ENCODE results near the gene OR6B3.
"Not testable (repeated sequence)": the region's sequence is repeated elsewhere in the genome, so short reads cannot be mapped to it uniquely, and the experiment has no call there.

The OR6B3 gene

DNA sequence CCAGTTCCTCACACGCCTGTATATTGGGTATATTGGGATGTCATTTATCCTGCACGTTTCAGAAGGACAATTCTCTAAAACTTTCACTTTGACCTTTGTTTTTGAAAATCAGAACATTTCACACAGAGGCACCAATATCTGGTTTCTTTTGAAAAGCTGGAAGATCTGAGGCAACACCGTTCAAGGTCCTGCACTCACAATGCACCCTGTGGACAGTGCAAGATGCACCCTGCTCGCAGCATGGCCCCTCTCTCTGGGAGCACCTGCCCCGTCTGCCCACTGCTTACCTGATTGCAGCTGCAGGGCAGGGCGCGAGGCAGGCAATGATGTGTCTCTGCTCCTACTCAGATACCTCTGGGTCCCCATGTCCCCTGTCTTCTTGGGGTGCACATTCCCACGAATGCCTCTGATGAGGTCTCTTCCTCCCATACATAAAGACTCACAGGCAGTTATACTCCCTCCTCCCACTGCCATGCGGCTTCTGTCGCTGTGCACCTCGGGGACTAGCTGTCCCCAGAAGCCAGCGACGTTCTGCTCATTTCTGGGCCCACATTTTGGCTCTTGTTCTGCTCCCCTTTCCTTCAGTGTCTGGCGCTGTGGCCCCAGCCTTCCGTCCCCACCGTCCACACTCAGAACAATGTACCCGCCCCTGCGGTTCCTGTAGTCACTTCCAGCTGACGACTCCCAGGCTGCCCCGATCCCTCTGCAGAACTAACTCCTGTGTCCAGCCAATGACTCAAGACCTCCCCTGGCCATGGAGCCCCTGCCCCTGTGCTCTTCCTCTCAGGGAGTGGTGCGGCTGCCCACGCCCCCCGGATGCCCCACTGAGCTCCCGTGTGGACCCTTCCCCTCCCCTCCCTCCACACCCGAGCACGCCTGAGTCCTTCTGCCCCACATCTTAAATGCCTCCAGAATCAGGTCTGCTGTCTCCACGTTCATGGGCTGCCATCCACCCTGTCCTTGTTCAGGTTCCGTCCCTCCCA, at the start of gene OR6B3:
OR6B3 (minus strand) TSS at position 349 of the 983 bp plus-strand sequence.
- no peak for DNase-seq

DNA sequence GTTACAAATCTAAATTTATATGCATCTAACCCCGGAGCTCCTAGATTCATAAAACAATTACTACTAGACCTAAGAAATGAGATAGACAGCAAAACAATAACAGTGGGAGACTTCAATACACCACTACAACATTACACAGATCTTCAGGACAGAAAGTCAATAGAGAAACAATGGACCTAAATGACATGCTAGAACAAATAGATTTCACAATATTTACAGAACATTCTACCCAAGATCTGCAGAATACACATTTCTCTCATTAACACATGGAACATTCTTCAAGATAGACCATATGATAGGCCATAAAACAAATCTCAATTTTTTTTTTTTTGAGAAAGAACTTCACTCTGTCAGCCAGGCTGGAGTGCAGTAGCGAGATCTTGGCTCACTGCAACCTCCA, 45.0 kb upstream of the OR6B3 start:
- no peak for DNase-seq

DNA sequence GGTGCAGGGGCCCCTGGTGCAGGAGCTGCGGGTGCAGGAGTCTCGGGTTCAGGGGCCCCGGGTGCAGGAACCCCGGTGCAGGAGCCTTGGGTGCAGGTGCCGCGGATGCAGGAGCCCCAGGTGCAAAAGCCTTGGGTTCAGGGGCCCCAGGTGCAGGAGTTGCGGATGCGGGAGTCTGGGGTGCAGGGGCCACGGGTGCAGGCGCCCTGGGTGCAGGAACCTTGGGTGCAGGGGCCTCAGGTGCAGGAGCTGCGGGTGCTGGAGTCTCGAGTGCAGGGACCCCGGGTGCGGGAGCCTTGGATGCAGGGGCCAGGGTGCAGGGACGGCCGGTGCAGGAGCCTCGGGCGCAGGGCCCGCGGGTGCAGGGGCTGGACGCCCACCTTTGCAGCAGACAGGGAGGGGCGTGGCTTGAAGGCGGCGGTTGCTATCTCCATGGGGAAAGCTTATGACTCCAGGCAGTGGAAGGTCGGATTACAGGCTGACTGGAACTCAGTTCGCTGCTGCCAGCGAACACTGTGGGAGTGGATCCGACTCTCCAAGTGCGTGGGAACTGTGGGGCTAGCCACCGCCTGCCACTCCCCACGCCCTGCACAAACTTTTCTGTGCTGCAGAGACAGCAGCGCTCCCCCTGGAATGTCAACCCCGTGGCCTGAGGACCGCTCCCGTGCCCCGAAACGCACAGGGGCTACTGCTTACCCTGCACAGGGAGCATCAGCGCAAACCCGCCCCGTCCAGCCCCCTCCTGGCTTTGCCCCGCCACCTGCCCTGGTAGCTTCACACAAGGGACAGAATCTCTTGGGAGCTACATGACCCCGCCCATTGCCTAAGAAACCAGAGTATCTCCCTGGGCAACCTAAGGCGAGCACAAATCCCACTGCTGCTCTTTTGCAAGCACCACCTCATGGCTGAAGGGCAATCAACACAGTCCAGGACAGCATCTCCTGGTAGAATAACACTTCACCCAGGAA, 42.5 kb upstream of the OR6B3 start:
- DNase-seq = no peak

DNA sequence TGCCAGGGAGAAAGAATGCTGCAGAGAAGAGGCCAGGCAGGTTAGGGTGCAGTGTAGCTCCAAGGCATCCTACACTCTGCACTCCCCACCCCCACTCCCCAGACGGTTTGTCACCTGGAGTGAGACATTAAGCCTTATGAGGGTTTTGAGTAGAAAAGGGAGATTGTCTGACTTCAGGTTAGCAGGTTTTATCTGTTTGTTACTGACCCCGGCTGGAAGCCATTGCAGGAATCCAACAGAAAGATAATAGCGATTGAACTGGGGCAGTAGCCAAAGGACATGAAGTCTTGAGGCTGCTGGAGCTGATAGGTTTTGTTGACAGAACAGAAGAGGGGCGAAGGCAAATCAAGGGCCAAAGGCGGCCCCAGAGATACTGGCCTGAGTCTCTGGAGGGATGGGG, 36.0 kb upstream of the OR6B3 start:
- no peak for DNase-seq

DNA sequence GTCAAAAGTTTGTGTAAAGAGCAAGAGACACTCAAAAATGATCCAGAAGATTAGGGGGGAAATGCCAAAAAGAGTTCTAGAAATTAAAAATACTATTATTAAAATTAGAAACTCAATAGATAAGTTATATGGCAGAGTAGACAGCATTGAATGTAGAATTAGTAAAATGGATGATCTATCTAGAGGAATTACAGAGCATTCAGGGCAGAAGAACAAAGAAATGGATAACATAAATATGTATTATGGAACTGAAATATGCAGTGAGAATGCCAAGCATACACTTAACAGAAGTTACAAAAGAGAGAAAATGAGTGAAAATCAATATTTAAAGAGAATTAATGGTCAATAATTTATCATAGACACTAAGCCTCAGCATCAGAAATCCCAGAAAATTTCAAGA, 33.2 kb upstream of the OR6B3 start:
- no peak for DNase-seq

DNA sequence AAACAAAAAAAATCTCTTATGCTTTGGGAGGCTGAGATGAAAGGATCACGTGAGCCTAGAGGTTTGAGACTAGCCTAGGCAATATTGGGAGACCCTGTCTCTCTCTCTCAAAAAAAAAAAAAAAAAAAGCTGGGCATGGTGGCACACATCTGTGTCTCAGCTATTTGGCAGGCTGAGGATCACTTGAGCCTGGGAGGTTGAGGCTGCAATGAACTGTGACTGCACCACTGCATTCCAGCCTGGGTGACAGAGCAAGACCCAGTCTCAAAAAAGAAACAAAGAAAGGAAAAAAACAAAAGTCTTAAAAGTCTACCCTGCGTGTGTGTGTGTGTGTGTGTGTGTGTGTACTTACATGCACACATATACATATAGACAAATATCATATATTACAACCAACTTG, 25.3 kb upstream of the OR6B3 start:
- DNase-seq = no peak

DNA sequence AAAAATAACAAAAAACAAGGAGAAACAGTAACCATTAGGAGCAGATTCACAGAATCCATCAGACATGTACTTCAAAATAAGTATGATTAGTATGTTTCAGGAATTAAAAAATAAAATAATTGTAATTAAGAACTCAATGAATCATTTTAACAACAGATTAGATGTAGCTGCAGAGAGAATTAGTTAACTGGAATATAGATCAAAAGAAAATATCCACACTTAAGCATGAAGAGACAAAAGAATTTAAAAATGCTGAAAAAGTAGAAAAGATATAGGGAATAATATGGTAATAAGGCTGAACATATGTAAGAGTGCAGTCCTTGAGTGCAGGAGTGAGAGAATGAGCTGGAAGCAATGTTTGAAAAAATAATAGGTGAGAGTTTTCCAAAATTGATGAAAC, 24.1 kb upstream of the OR6B3 start:
- DNase-seq = no peak

DNA sequence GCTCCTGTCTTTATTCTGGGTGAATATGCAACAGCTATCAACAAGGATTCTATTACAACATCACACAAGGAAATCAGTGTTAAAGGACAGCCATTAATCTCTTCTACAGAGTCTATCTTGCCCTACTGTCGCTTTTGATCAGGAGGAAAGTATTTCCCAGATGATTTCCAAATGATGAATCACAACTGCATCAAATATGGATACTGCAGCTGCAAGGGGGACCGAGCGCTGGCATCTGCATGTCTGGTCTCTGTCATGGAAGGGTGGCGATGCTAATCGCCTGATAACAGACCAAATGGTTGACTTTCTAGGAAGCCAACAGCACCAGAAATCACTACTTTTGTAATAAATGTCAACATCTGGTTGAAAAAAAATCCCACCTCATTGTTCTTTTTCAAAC, 21.2 kb upstream of the OR6B3 start:
- DNase-seq = no peak

DNA sequence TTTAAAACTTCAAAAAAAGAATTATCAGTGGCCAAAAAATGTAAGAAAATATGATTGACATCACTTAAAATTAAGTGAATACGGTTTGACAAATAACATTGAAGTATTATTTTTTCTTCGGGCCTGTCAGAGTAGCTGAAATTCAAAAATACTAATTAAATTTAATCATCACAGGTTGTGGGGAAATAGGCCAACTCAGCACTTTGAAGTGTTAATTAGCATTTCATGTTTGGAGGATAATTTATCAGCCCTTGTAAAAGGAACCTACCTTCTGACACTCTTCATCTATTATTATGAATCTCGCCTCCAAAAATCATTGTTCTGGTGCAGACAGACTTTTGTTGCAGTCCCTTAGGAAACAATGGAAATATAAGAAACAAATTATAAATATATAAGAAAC, 17.6 kb upstream of the OR6B3 start:
- no peak for DNase-seq

DNA sequence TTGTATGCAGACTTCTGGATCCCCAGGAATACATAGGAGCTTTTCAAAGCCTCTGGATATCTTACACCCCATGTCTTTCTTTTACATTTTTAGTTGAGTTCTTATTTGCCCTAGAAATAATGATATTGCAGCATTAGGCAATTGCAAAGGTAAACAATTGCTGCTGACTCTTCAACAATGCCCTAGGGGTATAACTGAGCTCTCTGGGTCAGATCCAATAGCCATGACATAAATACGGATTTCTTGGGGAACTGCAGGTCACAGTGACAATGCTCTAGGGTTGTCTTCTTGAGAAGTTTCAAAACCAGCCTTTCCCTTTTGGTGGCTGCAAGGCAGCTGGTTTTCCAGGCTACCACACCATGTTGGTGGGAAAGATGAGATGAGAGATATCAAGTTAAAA, 16.5 kb upstream of the OR6B3 start:
- DNase-seq = no peak

DNA sequence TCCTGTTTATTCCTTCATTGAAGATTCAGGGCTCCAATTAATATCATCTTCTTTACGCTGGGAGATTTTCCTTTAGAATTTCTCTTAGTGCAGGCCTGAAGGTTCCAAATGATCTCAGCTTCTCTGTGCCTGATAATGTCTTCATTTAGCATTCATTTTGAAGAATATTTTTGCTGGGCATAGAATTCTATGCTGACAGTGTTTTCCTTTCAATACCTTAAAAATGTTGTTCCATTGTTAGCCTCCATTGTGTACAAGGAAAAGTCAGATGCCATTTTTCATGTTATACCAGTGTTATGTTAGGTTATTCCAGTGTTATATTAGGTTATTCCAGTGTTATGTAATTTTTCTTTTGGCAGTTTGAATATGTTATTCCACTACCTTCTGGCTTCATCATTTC, 14.9 kb upstream of the OR6B3 start:
- DNase-seq = no peak

DNA sequence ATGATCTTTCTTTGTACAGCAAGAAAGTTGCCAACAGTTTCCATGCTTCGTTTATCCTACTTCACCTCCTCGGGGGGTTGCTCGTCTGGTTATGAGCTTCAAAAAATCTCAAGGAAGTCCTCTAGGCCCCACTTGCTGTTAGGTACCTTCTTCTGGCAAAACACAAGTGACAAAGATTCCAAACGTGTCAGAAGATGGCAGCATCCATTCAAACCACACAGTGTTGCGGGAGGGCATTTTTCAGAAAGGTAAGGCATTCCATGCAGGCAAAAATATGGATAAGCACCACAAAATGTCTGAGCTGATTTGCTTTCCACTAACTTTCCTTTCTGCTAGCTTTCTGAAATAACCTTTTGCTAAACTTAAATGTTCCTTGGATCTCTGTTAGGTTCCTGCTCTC, 13.2 kb upstream of the OR6B3 start:
- DNase-seq = no peak

DNA sequence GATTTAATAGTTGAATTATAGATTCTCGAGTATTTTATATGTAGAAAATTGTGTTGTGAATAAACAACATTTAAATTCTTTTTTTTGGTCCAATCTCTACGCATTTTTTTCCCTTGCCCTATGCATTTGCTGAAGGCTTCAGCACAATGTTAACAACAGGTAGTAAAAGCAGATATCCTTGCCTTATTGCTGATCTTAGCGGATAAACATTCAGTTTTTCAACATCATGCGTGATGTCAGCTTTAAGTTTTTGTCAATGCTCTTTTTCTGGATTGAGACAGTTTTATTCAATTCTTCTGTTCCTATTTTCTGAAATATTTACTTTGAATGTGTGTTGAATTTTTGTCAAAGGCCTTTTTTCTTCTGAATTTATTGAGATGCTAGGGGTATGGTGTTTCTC, 11.6 kb upstream of the OR6B3 start:
- DNase-seq = no peak

DNA sequence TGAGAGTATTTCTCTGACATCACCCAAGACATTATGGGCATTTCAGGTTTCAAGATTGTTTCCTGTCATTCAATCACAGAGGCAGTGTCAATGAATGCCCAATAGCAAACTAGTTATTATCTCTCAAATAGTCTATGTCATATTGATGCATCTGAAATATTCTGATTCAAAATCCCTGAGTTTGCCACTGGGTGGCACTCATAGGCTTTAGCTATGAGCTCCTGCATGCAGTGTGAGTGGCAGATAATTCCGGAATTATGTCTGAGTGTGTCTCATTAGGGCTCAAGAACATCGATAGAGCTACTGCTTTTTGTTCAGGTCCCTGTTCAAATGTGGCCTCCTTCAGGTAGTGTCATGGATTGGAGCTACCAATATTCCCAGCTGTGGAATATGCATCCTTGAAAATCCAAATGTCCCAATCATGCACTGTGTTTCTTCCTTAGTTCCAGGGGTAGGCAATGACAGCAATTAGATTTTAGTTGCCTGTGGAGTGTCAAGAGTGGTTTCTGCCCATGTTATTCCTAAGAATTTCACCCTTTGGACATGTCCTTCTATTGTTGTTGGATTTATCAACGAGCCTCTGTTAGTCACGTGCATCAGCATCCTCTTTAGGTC, 7.8 kb upstream of the OR6B3 start:
- peak; percentile 7 for DNase-seq

DNA sequence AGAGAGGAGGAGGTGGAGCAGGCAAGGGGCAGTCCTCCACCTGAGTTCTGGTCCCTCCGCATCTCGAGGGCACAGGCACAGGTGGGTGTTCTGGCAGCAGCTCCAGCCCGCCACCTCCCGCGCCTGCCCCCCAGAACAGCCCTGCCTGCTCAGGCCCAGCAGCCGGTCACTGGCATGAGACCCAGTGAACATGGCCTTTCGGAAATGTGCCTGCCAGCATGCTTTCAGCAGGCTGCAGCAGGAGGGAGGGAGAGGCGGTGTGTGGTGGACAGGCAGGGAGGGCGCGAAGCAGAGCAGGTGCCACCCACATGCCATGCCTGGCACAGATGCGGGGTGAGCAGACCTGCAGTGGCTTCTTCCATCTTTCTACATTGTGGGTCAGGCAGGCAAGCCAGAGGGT, 3.4 kb upstream of the OR6B3 start:
- DNase-seq = no peak

DNA sequence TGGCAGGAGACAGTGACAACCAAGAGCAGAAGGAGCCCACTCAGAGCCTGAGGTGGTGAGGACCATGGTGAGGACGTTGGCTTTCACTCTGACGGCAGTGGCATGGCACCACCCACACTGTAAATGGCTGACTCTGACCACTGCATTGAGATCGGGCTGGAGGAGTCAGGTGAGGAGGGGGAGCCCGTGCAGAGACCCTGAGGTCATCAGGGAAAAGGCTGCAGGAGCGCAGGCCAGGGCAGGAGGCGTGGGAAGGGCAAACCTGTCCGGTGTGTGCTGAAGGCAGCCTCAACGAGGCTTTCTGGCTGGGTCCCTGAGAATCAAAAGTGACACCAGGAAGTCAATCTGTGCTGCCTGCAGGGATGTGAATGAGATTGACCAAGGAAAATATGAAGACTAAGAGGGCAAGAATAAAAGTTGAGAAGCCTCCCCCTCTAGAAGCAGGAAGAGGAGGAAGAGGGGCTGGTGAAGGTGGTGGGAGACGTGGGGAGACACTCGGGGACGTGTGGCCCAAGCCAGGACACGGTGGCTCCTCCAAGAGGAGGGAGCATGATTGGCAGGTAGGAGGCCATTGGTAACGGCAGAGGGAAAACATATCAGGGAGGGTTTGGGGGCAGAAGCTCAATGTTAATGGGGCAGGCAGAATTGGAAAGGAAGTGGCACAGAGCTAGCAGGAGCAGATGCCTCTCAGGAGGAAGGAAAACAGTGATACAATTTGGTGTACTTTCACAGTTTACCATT, 2.0 kb upstream of the OR6B3 start:
- DNase-seq = no peak

DNA sequence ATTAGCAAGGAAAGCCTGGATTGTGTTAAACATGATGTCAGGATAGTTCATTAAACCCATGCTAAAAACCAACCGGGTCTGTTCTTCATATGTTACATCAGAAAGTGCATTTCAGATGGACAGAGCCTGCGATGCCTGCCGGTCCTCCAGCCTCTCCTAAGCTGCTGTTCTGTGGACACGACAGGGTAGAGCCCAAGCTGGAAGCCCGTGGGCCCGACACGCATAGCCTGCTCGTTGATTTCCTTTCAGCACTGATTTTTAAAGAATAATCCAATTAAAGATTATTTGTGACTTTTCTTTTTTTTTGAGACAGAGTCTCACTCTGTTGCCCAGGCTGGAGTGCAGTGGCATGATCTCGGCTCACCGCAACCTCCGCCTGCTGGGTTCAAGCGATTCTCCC, 797 bp downstream of the OR6B3 start:
- DNase-seq = no peak

DNA sequence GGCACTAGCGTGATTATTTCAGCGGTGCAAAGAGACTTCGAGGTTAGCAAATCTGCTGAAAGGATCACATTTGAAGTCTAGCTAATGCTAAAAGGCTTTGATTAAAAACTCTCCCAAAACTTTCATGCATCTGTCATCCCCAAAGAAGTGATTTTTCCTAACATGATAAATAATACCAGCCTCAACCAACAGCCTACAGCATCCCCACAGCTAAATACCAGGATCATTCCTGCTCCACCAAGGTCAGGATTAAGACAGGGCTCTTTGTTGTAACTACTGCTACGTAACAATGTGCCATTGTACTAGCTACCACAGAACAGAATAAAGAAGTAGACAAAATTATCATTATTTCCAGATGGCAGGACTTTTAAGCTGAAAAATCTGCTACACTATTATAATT, 1.6 kb downstream of the OR6B3 start:
- no peak for DNase-seq

DNA sequence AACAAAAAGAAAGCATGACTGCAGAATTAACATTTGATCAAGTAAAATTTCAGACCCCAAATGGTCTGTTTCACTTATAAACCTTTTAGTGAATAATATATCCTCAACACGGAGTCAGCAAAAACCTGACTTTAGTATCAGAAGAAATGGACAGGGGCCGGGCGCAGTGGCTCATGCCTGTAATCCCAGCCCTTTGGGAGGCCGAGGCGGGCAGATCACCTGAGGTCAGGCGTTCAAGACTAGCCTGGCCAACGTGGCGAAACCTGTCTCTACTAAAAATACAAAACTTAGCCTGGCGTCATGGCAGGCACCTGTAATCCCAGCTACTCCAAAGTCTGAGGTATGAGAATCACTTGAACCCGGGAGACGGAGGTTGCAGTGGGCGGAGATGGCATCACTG, 3.0 kb downstream of the OR6B3 start:
- DNase-seq = no peak

DNA sequence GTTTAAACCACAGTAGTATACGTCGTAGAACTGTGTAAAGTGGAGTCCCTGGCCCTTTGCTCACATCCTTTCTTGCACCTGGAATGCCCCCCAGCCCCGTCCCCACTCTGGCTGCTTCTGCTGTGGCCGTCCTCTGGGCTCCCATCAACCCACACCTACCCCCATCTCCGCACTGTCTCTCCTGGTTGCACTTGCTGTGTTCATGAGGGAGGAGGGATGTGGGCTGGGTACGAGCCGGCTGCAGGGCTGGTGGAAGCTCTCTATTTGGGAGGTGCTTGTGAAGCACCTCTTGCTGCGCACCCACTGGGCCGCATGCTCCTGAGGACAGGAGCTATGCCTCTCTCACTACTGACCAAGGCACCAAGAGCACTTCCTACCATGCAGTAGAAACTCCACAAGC, 5.1 kb downstream of the OR6B3 start:
- DNase-seq = no peak

DNA sequence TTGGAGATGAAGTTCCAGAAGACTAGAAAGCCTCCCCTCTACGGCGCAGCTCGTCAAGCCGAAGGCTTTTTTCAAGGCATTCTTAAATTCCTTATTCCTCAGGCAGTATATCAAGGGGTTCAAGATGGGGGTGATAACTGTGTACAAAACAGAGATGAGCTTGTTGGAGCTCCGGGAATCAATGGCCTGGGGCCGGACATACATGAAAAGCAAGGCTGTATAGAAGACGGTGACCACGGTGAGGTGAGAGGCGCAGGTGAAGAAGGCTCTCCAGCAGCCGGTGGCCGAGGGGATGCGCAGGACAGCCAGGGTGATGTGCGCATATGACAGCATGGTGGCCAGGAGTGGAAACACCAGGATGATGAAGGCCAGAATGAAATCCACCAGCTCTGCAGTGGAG, 8.2 kb downstream of the OR6B3 start:
- DNase-seq = no peak

DNA sequence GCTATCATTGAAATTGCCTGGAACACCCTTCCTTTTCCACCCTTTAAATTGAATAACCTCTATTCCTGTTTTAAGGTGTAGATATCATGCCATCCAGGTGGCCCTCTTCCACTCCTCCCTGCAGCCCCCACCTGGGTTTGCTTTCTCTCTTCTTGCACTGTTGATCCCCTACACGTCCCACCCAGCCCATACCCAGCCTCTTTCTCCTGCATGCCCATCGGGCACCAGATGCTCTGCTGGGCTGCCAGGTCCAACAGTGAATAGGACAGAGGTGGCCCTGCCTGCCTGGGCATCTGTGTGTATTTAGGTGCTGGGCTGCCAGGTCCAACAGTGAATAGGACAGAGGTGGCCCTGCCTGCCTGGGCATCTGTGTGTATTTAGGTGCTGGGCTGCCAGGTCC, 9.2 kb downstream of the OR6B3 start:
- DNase-seq = not testable (repeated sequence)
